IMR-90 (cell line): ENCODE measurements around the gene RFTN1. TPM values are rescaled to one million over a fixed set of nuclear protein-coding genes. Genes with fewer than 3 reads are reported as not detected.
A peak's percentile ranks its signal among the peaks of the same experiment; 100 is the strongest.

Experiments used
- ATAC-seq: fragments of 200-7000 bp; cut with Tn5 transposase; 2 replicates; pipeline ENCODE4 v1.9.1; 2020; ENCODE audit warnings: low read depth, mild to moderate bottlenecking, moderate library complexity
- BruUV-seq: library from RNA; stranded (reverse); fragments of 400-500 nt; replicated peaks from 2 replicates; lab custom pipeline; 2021; lab: Mats Ljungman, UMichigan
- CTCF ChIA-PET: fragments of 300-600 bp; formaldehyde crosslinking; extraction: SDS; loops from one replicate; lab custom pipeline; 2021; ENCODE audit warnings: antibody characterized with exemption; lab: Yijun Ruan, JAX
- POLR2A ChIA-PET: fragments of 300-600 bp; sonication (Branson Sonifier 250); formaldehyde crosslinking; loops from one replicate; lab custom pipeline; 2022; ENCODE audit warnings: antibody characterized with exemption; ENCODE audit not compliant: unreplicated experiment; lab: Charles Lee
- DNase-seq: peaks from one replicate; pipeline ENCODE4 v3.0.0; 2013
- H2AFZ ChIP-seq: replicated peaks from 2 replicates; pipeline ENCODE3; 2013; ENCODE audit warnings: low read length, mild to moderate bottlenecking; ENCODE audit not compliant: poor library complexity
- H2AK5ac ChIP-seq: 2 replicates; pipeline ENCODE4 v1.6.1; 2013; ENCODE audit warnings: low read depth, low read length, inconsistent platforms
- H2AK9ac ChIP-seq: replicated peaks from 2 replicates; pipeline ENCODE3; 2013; ENCODE audit warnings: mild to moderate bottlenecking, low read depth, low read length, moderate library complexity; ENCODE audit not compliant: poor library complexity
- H2BK120ac ChIP-seq: 2 replicates; pipeline ENCODE4 v1.6.1; 2013; ENCODE audit warnings: low read depth, low read length, inconsistent platforms
- H2BK15ac ChIP-seq: 3 replicates; pipeline ENCODE4 v1.6.1; 2013; ENCODE audit warnings: low read depth, low read length, inconsistent platforms
- H2BK20ac ChIP-seq: 2 replicates; pipeline ENCODE4 v1.6.1; 2013; ENCODE audit warnings: low read depth, mild to moderate bottlenecking, inconsistent platforms, low read length, moderate library complexity
- H2BK5ac ChIP-seq: 2 replicates; pipeline ENCODE4 v1.6.1; 2013; ENCODE audit warnings: mild to moderate bottlenecking, low read depth, low read length, inconsistent platforms; ENCODE audit not compliant: poor library complexity, severe bottlenecking
- H3K14ac ChIP-seq: replicated peaks from 2 replicates; pipeline ENCODE4 v1.6.1; 2013; ENCODE audit warnings: low read depth, low read length, inconsistent platforms
- H3K18ac ChIP-seq: 2 replicates; pipeline ENCODE4 v1.6.1; 2013; ENCODE audit warnings: low read depth, low read length, control low read depth
- H3K23ac ChIP-seq: 2 replicates; pipeline ENCODE4 v1.6.1; 2013; ENCODE audit warnings: low read depth, low read length, inconsistent platforms
- H3K27ac ChIP-seq: 2 replicates; pipeline ENCODE4 v1.5.1; 2013; ENCODE audit warnings: mild to moderate bottlenecking, control low read depth, low read length; ENCODE audit not compliant: insufficient read depth
- H3K27me3 ChIP-seq: 2 replicates; pipeline ENCODE4 v1.6.1; 2013; ENCODE audit warnings: low read length; ENCODE audit not compliant: control insufficient read depth, insufficient read depth
- H3K36me3 ChIP-seq: 2 replicates; pipeline ENCODE4 v1.6.1; 2013; ENCODE audit warnings: low read length, mixed read lengths; ENCODE audit not compliant: control insufficient read depth, insufficient read depth
- H3K4ac ChIP-seq: 2 replicates; pipeline ENCODE4 v1.6.1; 2013; ENCODE audit warnings: low read depth, low read length, inconsistent platforms
- H3K4me1 ChIP-seq: 2 replicates; pipeline ENCODE4 v1.6.1; 2013; ENCODE audit warnings: low read length, mixed read lengths; ENCODE audit not compliant: control insufficient read depth, insufficient read depth
- H3K4me2 ChIP-seq: 2 replicates; pipeline ENCODE4 v1.6.1; 2013; ENCODE audit warnings: low read depth, mild to moderate bottlenecking, control low read depth, low read length, moderate library complexity
- H3K4me3 ChIP-seq: 2 replicates; pipeline ENCODE4 v1.5.1; 2013; ENCODE audit warnings: low read depth, mild to moderate bottlenecking, control low read depth, low read length, moderate library complexity; ENCODE audit not compliant: insufficient read depth
- H3K56ac ChIP-seq: 2 replicates; pipeline ENCODE4 v1.6.1; 2013; ENCODE audit warnings: low read length, inconsistent platforms; ENCODE audit not compliant: insufficient read depth; ENCODE audit errors: extremely low read depth
- H3K79me1 ChIP-seq, 2 experiments: 2 replicates each; pipeline ENCODE4 v1.6.1; 2013; ENCODE audit warnings: low read length in 2 of 2, inconsistent platforms in 1 of 2, low read depth in 1 of 2
- H3K9ac ChIP-seq: 2 replicates; pipeline ENCODE4 v1.6.1; 2013; ENCODE audit warnings: low read depth, low read length, control low read depth
- H3K9me1 ChIP-seq: 2 replicates; pipeline ENCODE4 v1.6.1; 2013; ENCODE audit warnings: low read length, inconsistent platforms; ENCODE audit not compliant: insufficient read depth
- H3K9me3 ChIP-seq: 2 replicates; pipeline ENCODE4 v1.6.1; 2013; ENCODE audit warnings: low read length; ENCODE audit not compliant: control insufficient read depth, insufficient read depth
- H4K20me1 ChIP-seq: 2 replicates; pipeline ENCODE4 v1.6.1; 2013; ENCODE audit warnings: low read length, inconsistent platforms; ENCODE audit not compliant: insufficient read depth
- H4K5ac ChIP-seq: 2 replicates; pipeline ENCODE4 v1.6.1; 2013; ENCODE audit warnings: mild to moderate bottlenecking, low read depth, low read length, control low read depth
- H4K8ac ChIP-seq, 2 experiments: 2 replicates each; pipeline ENCODE4 v1.6.1; 2013; ENCODE audit warnings: low read depth in 2 of 2, low read length in 2 of 2, control low read depth in 1 of 2, inconsistent platforms in 1 of 2
- H4K91ac ChIP-seq: 2 replicates; pipeline ENCODE4 v1.6.1; 2013; ENCODE audit warnings: low read depth, low read length, inconsistent platforms; ENCODE audit not compliant: insufficient read depth
- CHD1 ChIP-seq: IDR thresholded peaks from 2 replicates; pipeline ENCODE4 v1.6.1; 2012; ENCODE audit warnings: low read depth, low read length, improper control_type of control experiment
- ELK1 ChIP-seq: fragments of 150-350 bp; IDR thresholded peaks from 2 replicates; pipeline ENCODE4 v1.6.1; 2016; ENCODE audit warnings: low read depth, mild to moderate bottlenecking, low read length, moderate library complexity, borderline replicate concordance
- MAFK ChIP-seq: IDR thresholded peaks from 2 replicates; pipeline ENCODE4 v1.6.1; 2012; ENCODE audit warnings: low read depth, low read length, improper control_type of control experiment
- MAZ ChIP-seq: IDR thresholded peaks from 2 replicates; pipeline ENCODE4 v1.6.1; 2012; ENCODE audit warnings: low read depth, mild to moderate bottlenecking, low read length, improper control_type of control experiment, moderate library complexity, borderline replicate concordance
- MXI1 ChIP-seq: IDR thresholded peaks from 2 replicates; pipeline ENCODE4 v1.6.1; 2012; ENCODE audit warnings: low read depth, mild to moderate bottlenecking, low read length, moderate library complexity, borderline replicate concordance
- NFE2L2 ChIP-seq: fragments of 150-350 bp; IDR thresholded peaks from 2 replicates; pipeline ENCODE4 v1.6.1; 2016; ENCODE audit warnings: low read depth, mild to moderate bottlenecking, low read length
- POLR2A ChIP-seq: IDR thresholded peaks from 2 replicates; pipeline ENCODE4 v1.6.1; 2012; ENCODE audit warnings: mild to moderate bottlenecking, low read depth, low read length
- USF2 ChIP-seq: fragments of 150-350 bp; IDR thresholded peaks from 2 replicates; pipeline ENCODE4 v1.6.1; 2017; ENCODE audit warnings: mild to moderate bottlenecking, antibody characterized with exemption, low read length, low read depth
- WGBS, 2 experiments: methylation state at CpG; one replicate each; pipeline versions ENCODE4 v1.1.5 to v1.1.7; 2013; ENCODE audit warnings: missing lambda C conversion rate in 2 of 2; ENCODE audit not compliant: insufficient read length in 1 of 2; ENCODE audit errors: extremely low coverage in 2 of 2; 5-methylcytosine and 5-hydroxymethylcytosine counted together
- dilution Hi-C: fragments of 300-500 bp; cut with HindIII; formaldehyde crosslinking; loops from one replicate; pipeline ENCODE4 v1.14.3; 2018; ENCODE audit warnings: low sequenced_read_pairs; ENCODE audit not compliant: unreplicated experiment
- in situ Hi-C: fragments of 300-500 bp; cut with MboI; formaldehyde crosslinking; loops from 3 replicates; pipeline ENCODE4 v1.14.3; 2019; ENCODE audit warnings: low sequenced_read_pairs, inconsistent platforms, mixed read lengths
- intact Hi-C: fragments of 100-400 bp; cut with micrococcal nuclease; formaldehyde crosslinking; loops from 2 replicates; pipeline ENCODE4 v1.10.0; 2022
- polyA plus RNA-seq, 3 experiments: library from polyadenylated mRNA; depleted of rRNA; stranded (reverse); fragments of >200 nt; gene quantifications; 2 replicates each; pipeline ENCODE4 v1.2.3, GENCODE V29; 2012; ENCODE audit warnings: low replicate concordance in 1 of 3
- total RNA-seq: library from RNA; depleted of rRNA; stranded (reverse); fragments of >200 nt; gene quantifications from 2 replicates; pipeline ENCODE4 v1.2.3, GENCODE V29; 2012

Gene RFTN1
- total and polyA plus RNA-seq, 2 of the 4 experiments (the other 2 are of a cell fraction): 45.0 to 52.0 TPM

GRCh38 chr3:16430717-16431630, 82.5 kb downstream of the RFTN1 start:
- intact Hi-C loops: no loop called here
- H3K4ac ChIP-seq: no peak overlapping the region
- peaks cover 17% of the 10 kb centered on the region for H3K9me1 ChIP-seq
- peak overlapping the region; percentile 1; the same call in 1 of the 2 replicates for H2AK5ac ChIP-seq
- WGBS, 2 experiments: 100% methylated on average over 6 of the region's 11 CpGs; no CpG with 5 or more reads in 1 of the 2 experiments
- in situ Hi-C loops: no loop called here
- POLR2A ChIA-PET: no interaction called here
- H3K4me2 ChIP-seq: no peak overlapping the region
- H3K27me3 ChIP-seq: no peaks in the 10 kb centered on the region
- no peak overlapping the region for H3K14ac ChIP-seq
- H3K27ac ChIP-seq: no peak overlapping the region
- no peak overlapping the region for H3K23ac ChIP-seq
- peaks cover 28 to 57% of the 10 kb centered on the region in 2 experiments for H3K79me1 ChIP-seq
- H3K56ac ChIP-seq: no peak overlapping the region
- peaks cover 15% of the 10 kb centered on the region for H4K20me1 ChIP-seq
- no peak overlapping the region for H4K5ac ChIP-seq
- no peak overlapping the region for H3K4me3 ChIP-seq
- no peak overlapping the region for H4K8ac ChIP-seq
- H2BK20ac ChIP-seq: no peak overlapping the region
- H3K9ac ChIP-seq: no peak overlapping the region
- H2AK9ac ChIP-seq: no peak overlapping the region
- H2AFZ ChIP-seq: no peak overlapping the region
- BruUV-seq: no TSS peak
- peaks cover 21% of the 10 kb centered on the region for H3K36me3 ChIP-seq
- no peak overlapping the region for H2BK120ac ChIP-seq
- H2BK5ac ChIP-seq: no peak overlapping the region
- H2BK15ac ChIP-seq: no peak overlapping the region
- H3K4me1 ChIP-seq: peaks cover 12% of the 10 kb centered on the region
- no peak overlapping the region for H4K91ac ChIP-seq
- CTCF ChIA-PET: interaction anchor here (0.6 to 0.7 kb wide), 2 partner anchors 10 to 48 kb away, joined by 3 to 4 read pairs; no protein-coding TSS in a partner anchor
- dilution Hi-C loops: no loop called here
- DNase-seq (no peak), ATAC-seq (no peak)
- no peaks in the 10 kb centered on the region for H3K9me3 ChIP-seq
- no peak overlapping the region for H3K18ac ChIP-seq
- TF ChIP-seq CHD1 (no peak), MAZ (no peak), USF2 (no peak), NFE2L2 (no peak), MXI1 (no peak), ELK1 (no peak), MAFK (no peak), POLR2A (no peak)
